ENCODE results near the gene TRPM4.
"Not testable (repeated sequence)": the region's sequence is repeated elsewhere in the genome, so short reads cannot be mapped to it uniquely, and the experiment has no call there.

- TF ChIP-seq, protein P1, sequence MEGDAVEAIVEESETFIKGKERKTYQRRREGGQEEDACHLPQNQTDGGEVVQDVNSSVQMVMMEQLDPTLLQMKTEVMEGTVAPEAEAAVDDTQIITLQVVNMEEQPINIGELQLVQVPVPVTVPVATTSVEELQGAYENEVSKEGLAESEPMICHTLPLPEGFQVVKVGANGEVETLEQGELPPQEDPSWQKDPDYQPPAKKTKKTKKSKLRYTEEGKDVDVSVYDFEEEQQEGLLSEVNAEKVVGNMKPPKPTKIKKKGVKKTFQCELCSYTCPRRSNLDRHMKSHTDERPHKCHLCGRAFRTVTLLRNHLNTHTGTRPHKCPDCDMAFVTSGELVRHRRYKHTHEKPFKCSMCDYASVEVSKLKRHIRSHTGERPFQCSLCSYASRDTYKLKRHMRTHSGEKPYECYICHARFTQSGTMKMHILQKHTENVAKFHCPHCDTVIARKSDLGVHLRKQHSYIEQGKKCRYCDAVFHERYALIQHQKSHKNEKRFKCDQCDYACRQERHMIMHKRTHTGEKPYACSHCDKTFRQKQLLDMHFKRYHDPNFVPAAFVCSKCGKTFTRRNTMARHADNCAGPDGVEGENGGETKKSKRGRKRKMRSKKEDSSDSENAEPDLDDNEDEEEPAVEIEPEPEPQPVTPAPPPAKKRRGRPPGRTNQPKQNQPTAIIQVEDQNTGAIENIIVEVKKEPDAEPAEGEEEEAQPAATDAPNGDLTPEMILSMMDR (conservative IDR thresholded peaks at IDR 0.05; ENCODE audit: low read length): not testable (repeated sequence)
- not testable (repeated sequence) for TF ChIP-seq EZH2phosphoT487 (IDR thresholded peaks at IDR 0.05; ENCODE audit: borderline replicate concordance)
These were observed 30.4 kb upstream of the TRPM4 start for GRCh38 chr19:49127225-49127624.

Measured in Loucy (cell line).